ENCODE measurements around the gene DNAJA3. TPM values are rescaled to one million over a fixed set of nuclear protein-coding genes. Genes with fewer than 3 reads are reported as not detected.

The DNAJA3 gene
- total RNA-seq, 1 experiment from 2014 or later: 56.2 TPM

DNA sequence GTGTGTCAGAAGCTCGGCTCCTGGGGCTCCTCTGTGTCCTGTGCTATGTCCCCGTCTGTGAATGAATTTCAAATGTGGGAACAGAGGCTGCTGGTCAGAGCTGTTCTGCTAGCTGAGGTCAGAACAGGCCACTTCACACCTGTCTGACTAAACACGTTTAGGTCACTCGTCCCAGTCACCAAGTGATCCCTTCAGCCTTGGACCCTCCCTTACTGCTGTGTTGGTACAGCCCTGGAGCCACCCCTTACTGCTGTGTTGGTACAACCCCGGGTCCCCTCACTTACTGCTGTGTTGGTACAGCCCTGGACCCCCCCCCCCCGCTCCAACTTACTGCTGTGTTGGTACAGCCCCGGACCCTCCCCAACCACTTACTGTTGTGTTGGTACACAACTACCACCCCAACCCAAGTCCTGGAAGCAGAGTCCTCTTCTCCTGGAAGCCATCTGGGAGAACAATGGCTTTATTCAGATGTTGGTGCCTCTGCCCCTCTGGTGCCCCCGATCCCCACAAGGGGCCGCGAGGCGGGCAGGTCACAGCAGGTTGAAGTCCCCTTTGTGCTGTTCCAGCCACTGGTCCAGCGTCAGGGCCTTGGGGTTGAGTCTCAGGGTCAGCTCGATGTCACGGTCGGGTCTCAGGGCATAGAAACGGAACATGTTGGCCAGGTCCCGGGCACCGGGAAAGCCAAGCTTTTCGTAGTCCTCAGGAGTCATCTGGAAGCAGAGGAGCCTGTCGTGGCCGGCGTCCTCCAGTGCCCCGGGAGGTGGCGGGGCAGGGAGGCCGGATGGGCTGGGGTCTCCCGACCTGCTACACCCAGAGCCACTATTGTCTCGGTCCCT lies 35.8 kb downstream of the DNAJA3 start:
- Histone ChIP-seq H3K56ac (ENCODE audit: insufficient read length, low read depth, low read length) (no peak overlapping the region), H3K4me1 (ENCODE audit: insufficient read depth, low read length) (no peaks in the 10 kb centered on the region), H3K9me3 (ENCODE audit: control insufficient read depth, low read depth, low read length) (no peaks in the 10 kb centered on the region), H3K9ac (ENCODE audit: extremely low read depth, insufficient read length, low read length) (no peak overlapping the region), H3K4ac (ENCODE audit: low read depth, low read length) (no peak overlapping the region), H3K79me2 (ENCODE audit: insufficient read depth, low read length) (no peaks in the 10 kb centered on the region), H3K4me2 (ENCODE audit: insufficient read depth, insufficient read length, low read length) (no peak overlapping the region), H3K79me1 (ENCODE audit: insufficient read depth, low read depth, low read length, poor library complexity, severe bottlenecking) (no peaks in the 10 kb centered on the region), H2BK20ac (ENCODE audit: low read depth, low read length, poor library complexity, severe bottlenecking) (no peak overlapping the region), H3K18ac (ENCODE audit: insufficient read length, low read depth, low read length) (no peak overlapping the region), H4K5ac (ENCODE audit: insufficient read length, low read depth, low read length) (no peak overlapping the region), H3K27me3 (ENCODE audit: insufficient read depth, low read length) (no peaks in the 10 kb centered on the region), H3K27ac (ENCODE audit: insufficient read length, low read depth, low read length) (no peak overlapping the region), H2BK120ac (ENCODE audit: low read depth, low read length, poor library complexity, severe bottlenecking) (no peak overlapping the region), H2BK15ac (ENCODE audit: low read depth, low read length) (no peak overlapping the region), H2BK12ac (ENCODE audit: insufficient read length, low read depth, low read length) (no peak overlapping the region), H2AFZ (ENCODE audit: low read length) (no peak overlapping the region), H4K8ac (replicated peaks; ENCODE audit: insufficient read length, low read depth, low read length) (no peak overlapping the region), H2BK5ac (ENCODE audit: insufficient read length, low read length) (no peak overlapping the region), H2AK5ac (ENCODE audit: insufficient read length, low read length) (no peak overlapping the region), H4K20me1 (ENCODE audit: control insufficient read depth, insufficient read depth, insufficient read length) (no peaks in the 10 kb centered on the region), H4K91ac (ENCODE audit: insufficient read length, low read depth, low read length) (no peak overlapping the region), H3K23me2 (ENCODE audit: insufficient read length, low read depth, low read length, poor library complexity, severe bottlenecking) (no peaks in the 10 kb centered on the region), H3K14ac (ENCODE audit: insufficient read depth, low read length) (no peak overlapping the region), H3K23ac (ENCODE audit: insufficient read length, low read depth, low read length) (no peak overlapping the region), H3T11ph (ENCODE audit: low read length) (no peak overlapping the region)
- DNase-seq: peak; percentile 69
- no peak for TF ChIP-seq CTCF (conservative IDR thresholded peaks at IDR 0.05)
- no CpG with 5 or more reads among the region's 27 CpGs for WGBS (ENCODE audit: extremely low coverage, insufficient read length, low lambda C conversion rate)
- Mint-ChIP-seq H3K4me3 (no peak overlapping the region), H3K9me3 (no peaks in the 10 kb centered on the region), H3K27me3 (ENCODE audit: low read depth) (no peaks in the 10 kb centered on the region; the same call in 1 of the 2 replicates), H3K4me1 (peaks cover 14 to 24% of the 10 kb centered on the region in 2 experiments), H3K27ac (peak overlapping the region; percentile 15 to 96 (median 68); a peak in 3 of 7 replicates), H3K36me3 (ENCODE audit: insufficient read depth in 1 of 3, low read depth in 3 of 3) (peaks cover 14 to 55% (median 44%) of the 10 kb centered on the region in 3 experiments; a peak in 6 of 7 replicates)

All from H9 (cell line).